Inferior parietal cortex (tissue), 1 donor: ENCODE measurements around the gene ARSA.
A peak's percentile ranks its signal among the peaks of the same experiment; 100 is the strongest.
"Not testable (repeated sequence)": the region's sequence is repeated elsewhere in the genome, so short reads cannot be mapped to it uniquely, and the experiment has no call there.

Source experiments
- DNase-seq: peaks from one replicate; pipeline ENCODE4 v3.0.0-alpha.2; 2016; ENCODE audit errors: extremely low spot score

The ARSA gene

GRCh38 chr22:50621948-50622722 is 5.8 kb downstream of the ARSA start:
- DNase-seq, result no peak

GRCh38 chr22:50621356-50621880 is 6.5 kb downstream of the ARSA start:
- no peak for DNase-seq

DNA sequence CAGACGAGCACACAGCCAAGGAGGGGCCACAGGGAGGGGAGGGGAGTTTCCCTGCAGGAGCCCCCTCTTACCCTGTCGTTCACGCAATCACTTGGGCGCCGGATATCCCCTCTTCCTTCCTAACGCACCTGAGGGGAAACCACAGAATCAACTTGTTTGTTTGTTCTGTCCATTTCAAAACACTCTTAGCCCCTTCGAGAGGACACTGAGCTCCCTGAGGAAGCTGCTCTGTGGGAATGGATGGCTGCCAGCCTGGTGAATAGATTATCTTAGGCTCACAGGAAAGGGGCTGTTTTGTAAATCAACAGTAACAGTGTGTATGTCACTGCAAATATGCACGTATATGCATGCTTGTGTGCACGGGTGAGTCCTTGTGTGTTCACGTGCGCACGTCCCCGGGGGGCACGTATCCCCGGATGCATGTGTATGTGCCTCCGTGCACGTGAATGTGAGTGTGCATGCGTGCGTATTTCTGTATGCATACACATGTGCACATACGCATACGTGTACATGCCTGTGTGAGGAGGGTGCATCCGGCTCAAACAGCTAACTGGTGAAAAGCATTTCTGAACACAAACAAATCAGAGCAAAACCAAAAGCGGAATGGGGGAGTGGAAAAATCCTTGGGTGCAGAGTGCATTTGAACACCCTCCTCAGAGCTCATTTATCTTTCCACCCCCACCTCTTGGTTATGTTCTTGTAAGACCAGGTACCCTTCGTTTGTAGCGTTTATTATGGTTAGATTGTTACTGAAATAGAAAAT is 7.2 kb downstream of the ARSA start:
- DNase-seq, result peak; percentile 86

GRCh38 chr22:50614296-50614695 is 13.7 kb downstream of the ARSA start:
- DNase-seq, result not testable (repeated sequence)

DNA sequence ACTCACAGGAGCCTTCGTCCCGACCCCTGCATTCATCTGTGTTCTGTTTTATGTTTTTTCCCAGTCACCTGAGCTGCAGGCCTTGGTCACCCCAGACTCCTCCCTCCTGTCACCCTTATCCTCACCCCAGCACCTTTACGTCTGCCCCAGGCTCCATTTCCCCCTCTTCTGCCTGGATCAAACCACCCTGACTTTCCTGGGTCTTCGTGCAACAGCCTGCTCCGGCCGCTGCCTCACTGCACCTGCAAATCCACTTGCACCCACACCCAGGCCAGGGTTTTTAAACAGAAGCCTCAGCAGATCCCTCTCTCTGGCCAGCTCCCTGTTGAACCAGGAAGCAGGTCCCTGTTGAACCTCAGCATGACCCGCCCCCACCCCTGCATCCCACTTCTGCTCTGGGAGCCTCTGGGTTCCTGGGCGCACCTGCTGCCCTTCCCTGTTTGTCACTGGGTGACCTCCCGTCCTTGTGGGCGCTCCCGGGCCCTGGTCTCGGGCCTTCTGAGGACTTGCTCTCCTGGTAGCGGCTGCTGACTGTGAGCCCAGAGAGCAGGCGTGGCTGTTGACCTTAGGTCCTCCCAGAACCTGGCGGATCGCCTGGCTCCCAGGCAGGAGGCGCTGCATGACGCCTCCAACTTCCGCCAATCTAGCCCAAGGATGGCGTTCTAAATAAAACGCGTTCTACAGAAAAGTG is 14.5 kb downstream of the ARSA start:
- DNase-seq, result no peak

DNA sequence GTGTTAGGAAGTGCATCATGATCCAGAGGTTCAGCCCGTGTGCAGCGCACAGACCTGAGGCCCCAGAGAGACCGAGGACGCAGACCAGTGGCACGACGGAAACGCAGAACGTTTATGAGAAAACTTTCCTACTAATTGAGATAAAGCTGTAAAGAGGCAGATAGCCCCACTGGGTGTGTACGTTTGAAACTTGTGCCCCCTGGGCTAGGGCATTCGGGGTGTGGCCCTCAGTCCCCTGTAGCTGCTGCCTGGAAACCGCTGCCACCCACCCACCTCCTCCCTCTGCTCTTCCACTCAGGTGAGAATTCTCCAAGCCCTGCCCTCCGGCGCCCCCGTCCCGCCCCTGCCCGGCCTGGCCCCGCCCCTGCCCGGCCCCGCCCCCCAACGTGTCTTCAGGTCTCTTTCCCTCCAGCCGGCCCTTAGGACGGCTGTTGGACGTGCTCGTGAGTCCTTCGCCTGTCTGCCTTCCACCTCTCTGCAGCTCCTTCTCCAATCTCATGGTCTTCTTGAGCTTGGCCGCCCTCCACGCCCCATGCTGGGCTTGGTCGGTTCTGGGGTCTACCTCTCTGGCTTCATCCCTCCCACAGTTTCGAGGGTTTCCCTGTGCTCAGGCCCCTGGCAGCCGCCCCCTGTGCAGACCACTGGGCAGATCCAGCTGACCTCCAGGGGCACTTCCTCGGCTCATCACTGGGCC is 15.3 kb downstream of the ARSA start:
- no peak for DNase-seq

GRCh38 chr22:50612168-50612527 is 15.8 kb downstream of the ARSA start:
- DNase-seq, result no peak

- DNase-seq, result no peak
Measured at GRCh38 chr22:50611341-50612060, 16.5 kb downstream of the ARSA start.

- DNase-seq, result no peak
Measured at GRCh38 chr22:50610581-50610980, 17.4 kb downstream of the ARSA start.

GRCh38 chr22:50610041-50610451 is 17.9 kb downstream of the ARSA start:
- DNase-seq, result no peak

GRCh38 chr22:50609599-50609998 is 18.4 kb downstream of the ARSA start:
- DNase-seq, result no peak

DNA sequence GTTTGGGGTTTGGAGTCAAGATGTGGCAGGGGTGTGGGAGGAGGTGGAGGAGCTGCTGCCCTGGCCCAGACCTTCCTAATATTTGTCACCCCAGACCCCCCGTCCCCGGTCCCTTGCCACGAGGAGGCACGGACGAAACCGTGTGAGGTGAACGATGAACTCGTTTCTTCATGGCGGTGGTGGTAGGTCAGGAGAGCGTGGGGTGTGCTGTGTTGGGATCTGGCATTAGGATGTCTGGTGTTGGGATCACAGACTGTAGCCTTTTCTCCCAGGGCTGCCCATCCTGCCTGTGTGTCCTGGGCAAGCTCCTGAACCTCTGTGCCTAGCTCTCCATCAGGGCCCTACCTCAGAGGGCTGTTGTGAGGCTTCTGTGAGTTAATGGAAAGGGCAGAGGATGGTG is 19.0 kb downstream of the ARSA start:
- DNase-seq, result no peak

DNA sequence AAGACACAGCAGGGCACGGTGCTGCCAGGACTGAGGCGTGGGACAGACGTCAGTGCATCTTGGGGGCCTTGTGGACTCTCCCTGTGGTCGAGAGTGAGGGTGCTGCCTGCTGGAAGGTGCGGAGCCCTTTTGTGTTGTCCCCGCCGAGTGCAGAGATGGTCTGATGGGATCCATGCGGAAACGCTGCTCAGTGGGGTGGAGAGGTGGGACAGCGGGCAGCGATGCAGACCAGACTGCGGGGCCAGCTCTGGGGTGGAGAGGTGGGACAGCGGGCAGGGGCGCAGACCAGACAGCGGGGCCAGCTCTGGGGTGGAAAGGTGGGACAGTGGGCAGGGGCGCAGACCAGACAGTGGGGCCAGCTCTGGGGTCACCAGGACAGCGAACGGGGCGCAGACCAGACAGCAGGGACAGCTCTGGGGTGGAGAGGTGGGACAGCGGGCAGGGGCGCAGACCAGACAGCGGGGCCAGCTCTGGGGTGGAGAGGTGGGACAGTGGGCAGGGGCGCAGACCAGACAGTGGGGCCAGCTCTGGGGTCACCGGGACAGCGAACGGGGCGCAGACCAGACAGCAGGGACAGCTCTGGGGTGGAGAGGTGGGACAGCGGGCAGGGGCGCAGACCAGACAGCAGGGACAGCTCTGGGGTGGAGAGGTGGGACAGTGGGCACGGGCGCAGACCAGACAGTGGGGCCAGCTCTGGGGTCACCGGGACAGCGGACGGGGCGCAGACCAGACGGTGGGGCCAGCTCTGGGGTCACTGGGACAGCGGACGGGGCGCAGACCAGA is 19.7 kb downstream of the ARSA start:
- DNase-seq, result not testable (repeated sequence)

DNA sequence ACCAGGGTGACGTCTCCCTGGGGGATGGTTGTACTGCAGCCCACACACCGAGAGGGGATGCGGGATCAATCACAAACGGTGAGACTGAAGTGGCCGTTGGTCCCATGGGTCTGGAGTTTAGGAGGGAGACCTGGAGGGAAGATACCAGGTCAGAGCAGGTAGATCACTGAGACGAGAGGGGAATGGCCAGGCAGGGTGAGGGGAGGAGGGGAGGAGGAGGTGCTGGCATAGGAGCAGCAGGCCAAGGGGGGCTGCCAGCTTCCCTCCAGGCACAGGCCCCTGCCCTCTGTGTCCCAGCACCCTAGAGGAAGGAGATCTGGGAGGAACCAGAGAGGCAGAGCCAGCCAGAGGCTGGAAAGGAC is 20.3 kb downstream of the ARSA start:
- no peak for DNase-seq

- no peak for DNase-seq
Measured at GRCh38 chr22:50606946-50607658, 20.9 kb downstream of the ARSA start.

GRCh38 chr22:50606165-50606945 is 21.6 kb downstream of the ARSA start:
- no peak for DNase-seq

GRCh38 chr22:50605613-50606074 is 22.3 kb downstream of the ARSA start:
- no peak for DNase-seq

GRCh38 chr22:50605002-50605612 is 22.8 kb downstream of the ARSA start:
- DNase-seq, result no peak
